UCSD-AML1 (cell line): ENCODE measurements around the gene KCNJ15.

Experiments used
- DNase-seq: peaks from one replicate; lab custom pipeline; 2025; ENCODE audit not compliant: unreplicated experiment; lab: John Stamatoyannopoulos, UW

The KCNJ15 gene

GRCh38 chr21:38297194-38297631 lies 40.4 kb downstream of the KCNJ15 start:
- no peak for DNase-seq

- no peak for DNase-seq
Measured at GRCh38 chr21:38297871-38298270, 41.1 kb downstream of the KCNJ15 start.

GRCh38 chr21:38298832-38299231 lies 42.0 kb downstream of the KCNJ15 start:
- DNase-seq, result no peak

- no peak for DNase-seq
Measured at GRCh38 chr21:38299671-38300070, 42.9 kb downstream of the KCNJ15 start.

- no peak for DNase-seq
Measured at GRCh38 chr21:38300141-38300578, 43.4 kb downstream of the KCNJ15 start.

GRCh38 chr21:38301321-38302214 lies 44.8 kb downstream of the KCNJ15 start:
- DNase-seq, result no peak

- DNase-seq, result no peak
Measured at GRCh38 chr21:38303300-38303699, 46.5 kb downstream of the KCNJ15 start.

- DNase-seq, result no peak
Measured at GRCh38 chr21:38306433-38307141, 49.8 kb downstream of the KCNJ15 start.

- DNase-seq, result no peak
Measured at GRCh38 chr21:38307771-38308531, 51.2 kb downstream of the KCNJ15 start.

GRCh38 chr21:38308532-38309119 lies 51.8 kb downstream of the KCNJ15 start:
- DNase-seq, result no peak

GRCh38 chr21:38310646-38311485 lies 54.1 kb downstream of the KCNJ15 start:
- no peak for DNase-seq

- no peak for DNase-seq
Measured at GRCh38 chr21:38311765-38312164, 55.0 kb downstream of the KCNJ15 start.

GRCh38 chr21:38312822-38313221 lies 56.0 kb downstream of the KCNJ15 start:
- DNase-seq, result no peak

GRCh38 chr21:38314558-38314957 lies 57.8 kb downstream of the KCNJ15 start:
- no peak for DNase-seq

GRCh38 chr21:38315122-38315521 lies 58.3 kb downstream of the KCNJ15 start:
- no peak for DNase-seq

GRCh38 chr21:38319781-38320180 lies 63.0 kb downstream of the KCNJ15 start:
- DNase-seq, result no peak

GRCh38 chr21:38321568-38321967 lies 64.8 kb downstream of the KCNJ15 start:
- no peak for DNase-seq

- DNase-seq, result no peak
Measured at GRCh38 chr21:38322311-38322950, 65.6 kb downstream of the KCNJ15 start.

GRCh38 chr21:38323721-38324531 lies 67.1 kb downstream of the KCNJ15 start:
- DNase-seq, result no peak
